Measurements from ENCODE around the gene PLA2G2D.
A peak's percentile ranks its signal among the peaks of the same experiment; 100 is the strongest.

The PLA2G2D gene

GRCh38 chr1:20119347-20119746, at the start of gene PLA2G2D:
TSS of gene PLA2G2D (minus strand) at chr1:20119536. CDS start at chr1:20119498, 38 bp downstream.
- FAIRE-seq: no peak
- no peak for DNase-seq (ENCODE audit: extremely low spot score, insufficient read length, low read depth)

GRCh38 chr1:20168564-20169491, 49.5 kb upstream of the PLA2G2D start:
- DNase-seq (ENCODE audit: extremely low spot score, insufficient read length, low read depth): no peak
- no peak for FAIRE-seq

GRCh38 chr1:20167126-20167525, 47.8 kb upstream of the PLA2G2D start:
- FAIRE-seq: no peak

GRCh38 chr1:20166051-20166450, 46.7 kb upstream of the PLA2G2D start:
- FAIRE-seq (no peak), DNase-seq (ENCODE audit: extremely low spot score, insufficient read length, low read depth) (no peak)

More at GRCh38 chr1:20167126-20167525, 47.8 kb upstream of the PLA2G2D start:
- no peak for DNase-seq (ENCODE audit: extremely low spot score, insufficient read length, low read depth)

- DNase-seq (ENCODE audit: extremely low spot score, insufficient read length, low read depth) (no peak), FAIRE-seq (no peak)
Measured at GRCh38 chr1:20165522-20165951, 46.2 kb upstream of the PLA2G2D start.

GRCh38 chr1:20164694-20165202, 45.4 kb upstream of the PLA2G2D start:
- FAIRE-seq (no peak), DNase-seq (ENCODE audit: extremely low spot score, insufficient read length, low read depth) (no peak)

GRCh38 chr1:20160034-20160433, 40.7 kb upstream of the PLA2G2D start:
- DNase-seq (ENCODE audit: extremely low spot score, insufficient read length, low read depth): no peak
- no peak for FAIRE-seq

GRCh38 chr1:20158358-20159070, 39.2 kb upstream of the PLA2G2D start:
- FAIRE-seq: no peak
- DNase-seq (ENCODE audit: extremely low spot score, insufficient read length, low read depth): no peak

GRCh38 chr1:20154301-20154831, 35.0 kb upstream of the PLA2G2D start:
- no peak for DNase-seq (ENCODE audit: extremely low spot score, insufficient read length, low read depth)
- no peak for FAIRE-seq

GRCh38 chr1:20153000-20153418, 33.7 kb upstream of the PLA2G2D start:
- no peak for FAIRE-seq
- no peak for DNase-seq (ENCODE audit: extremely low spot score, insufficient read length, low read depth)

GRCh38 chr1:20152599-20152930, 33.2 kb upstream of the PLA2G2D start:
- DNase-seq (ENCODE audit: extremely low spot score, insufficient read length, low read depth): no peak

GRCh38 chr1:20151906-20152598, 32.7 kb upstream of the PLA2G2D start:
- peak; percentile 87 for DNase-seq (ENCODE audit: extremely low spot score, insufficient read length, low read depth)
- FAIRE-seq: peak; percentile 82

More at GRCh38 chr1:20152599-20152930, 33.2 kb upstream of the PLA2G2D start:
- no peak for FAIRE-seq

- no peak for FAIRE-seq
- DNase-seq (ENCODE audit: extremely low spot score, insufficient read length, low read depth): no peak
Measured at GRCh38 chr1:20150969-20151368, 31.6 kb upstream of the PLA2G2D start.

- FAIRE-seq: no peak
- no peak for DNase-seq (ENCODE audit: extremely low spot score, insufficient read length, low read depth)
Measured at GRCh38 chr1:20150326-20150705, 31.0 kb upstream of the PLA2G2D start.

GRCh38 chr1:20149601-20150325, 30.4 kb upstream of the PLA2G2D start:
- FAIRE-seq: no peak
- no peak for DNase-seq (ENCODE audit: extremely low spot score, insufficient read length, low read depth)

- FAIRE-seq: no peak
- no peak for DNase-seq (ENCODE audit: extremely low spot score, insufficient read length, low read depth)
Measured at GRCh38 chr1:20148571-20149500, 29.5 kb upstream of the PLA2G2D start.

GRCh38 chr1:20147846-20148570, 28.7 kb upstream of the PLA2G2D start:
- DNase-seq (ENCODE audit: extremely low spot score, insufficient read length, low read depth): no peak
- no peak for FAIRE-seq
